ENCODE results near the gene PCK1. TPM values are rescaled to one million over a fixed set of nuclear protein-coding genes. Genes with fewer than 3 reads are reported as not detected.

Gene PCK1
- polyA plus RNA-seq, 1 experiment, result not detected

GRCh38 chr20:57592263-57593092, 31.6 kb downstream of the PCK1 start:
- no peak for DNase-seq (ENCODE audit: low read depth)
- Histone ChIP-seq H3K27me3 (ENCODE audit: control insufficient read depth, insufficient read depth, low read length) (no peaks in the 10 kb centered on the region), H3K4me3 (ENCODE audit: low read depth, low read length) (no peak overlapping the region), H3K36me3 (ENCODE audit: control insufficient read depth, insufficient read depth, low read length) (no peaks in the 10 kb centered on the region)
- no peak for TF ChIP-seq CTCF (IDR thresholded peaks at IDR 0.05; ENCODE audit: insufficient read depth, low read depth, low read length)
- CTCF ChIA-PET, result interaction anchor here (0.9 to 14.6 kb wide), 8 partner anchors 8 to 617 kb away, joined by 3 to 222 read pairs (median 8); no protein-coding TSS in a partner anchor
- POLR2A ChIA-PET, result no interaction called here

DNA sequence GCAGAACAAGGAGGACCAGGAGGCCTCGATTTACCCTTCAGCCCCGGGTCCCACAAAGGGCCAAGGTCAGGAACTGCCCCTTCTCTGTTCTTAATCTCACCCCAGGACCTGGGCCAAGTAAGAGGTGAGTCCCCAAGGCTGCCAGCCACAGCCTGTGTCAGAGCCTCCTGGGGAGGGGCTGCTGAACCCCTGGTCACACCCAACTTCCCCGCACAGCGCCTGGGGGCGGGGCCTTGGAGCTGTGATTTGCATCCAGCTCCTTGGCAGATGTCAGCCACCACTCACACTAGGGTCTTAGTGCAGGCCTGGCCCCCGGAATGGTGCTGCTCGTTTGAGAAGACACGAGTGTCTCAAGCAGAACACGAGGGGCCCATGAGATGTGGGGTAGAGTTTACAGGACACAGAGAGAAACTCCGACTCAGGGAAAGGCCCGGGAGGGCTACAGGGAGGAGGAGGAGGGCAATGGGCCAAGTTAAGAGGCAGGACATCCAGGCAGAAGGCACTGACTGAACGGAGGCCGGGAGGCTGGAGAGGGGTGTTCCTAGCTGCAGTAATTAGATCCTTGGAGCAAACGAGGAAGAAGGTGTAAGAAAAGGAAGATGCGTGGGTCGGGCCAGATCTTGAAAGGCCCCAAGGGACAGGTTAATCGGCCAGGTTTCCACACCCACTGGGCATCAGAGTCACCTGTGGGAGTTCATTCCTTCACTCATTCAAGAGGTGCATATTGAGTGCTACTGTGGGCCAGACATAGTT, 32.4 kb downstream of the PCK1 start:
- Histone ChIP-seq H3K36me3 (ENCODE audit: control insufficient read depth, insufficient read depth, low read length) (no peaks in the 10 kb centered on the region), H3K4me3 (ENCODE audit: low read depth, low read length) (no peak overlapping the region), H3K27me3 (ENCODE audit: control insufficient read depth, insufficient read depth, low read length) (no peaks in the 10 kb centered on the region; the same call in 1 of the 2 replicates)
- POLR2A ChIA-PET, result no interaction called here
- no peak for DNase-seq (ENCODE audit: low read depth)
- CTCF ChIA-PET, result interaction anchor here (0.9 to 14.6 kb wide), 9 partner anchors 9 to 616 kb away, joined by 3 to 222 read pairs (median 7); no protein-coding TSS in a partner anchor
- no peak for TF ChIP-seq CTCF (IDR thresholded peaks at IDR 0.05; ENCODE audit: insufficient read depth, low read depth, low read length)

- Histone ChIP-seq H3K4me3 (ENCODE audit: low read depth, low read length) (no peak overlapping the region), H3K27me3 (ENCODE audit: control insufficient read depth, insufficient read depth, low read length) (no peaks in the 10 kb centered on the region; the same call in none of the 2 replicates), H3K36me3 (ENCODE audit: control insufficient read depth, insufficient read depth, low read length) (no peaks in the 10 kb centered on the region)
- no peak for DNase-seq (ENCODE audit: low read depth)
- CTCF ChIA-PET, result interaction anchor here (0.9 to 14.6 kb wide), 13 partner anchors 12 to 625 kb away, joined by 3 to 222 read pairs (median 4); no protein-coding TSS in a partner anchor
- POLR2A ChIA-PET, result no interaction called here
- peak; percentile 83 for TF ChIP-seq CTCF (IDR thresholded peaks at IDR 0.05; ENCODE audit: insufficient read depth, low read depth, low read length)
Observed at GRCh38 chr20:57594092-57594951, 33.4 kb downstream of the PCK1 start.

GRCh38 chr20:57595041-57596030, 34.4 kb downstream of the PCK1 start:
- POLR2A ChIA-PET, result no interaction called here
- CTCF ChIA-PET, result interaction anchor here (0.5 to 14.6 kb wide), 32 partner anchors 9 to 624 kb away, joined by 3 to 222 read pairs (median 3); no protein-coding TSS in a partner anchor
- Histone ChIP-seq H3K27me3 (ENCODE audit: control insufficient read depth, insufficient read depth, low read length) (no peaks in the 10 kb centered on the region; the same call in none of the 2 replicates), H3K36me3 (ENCODE audit: control insufficient read depth, insufficient read depth, low read length) (no peaks in the 10 kb centered on the region), H3K4me3 (ENCODE audit: low read depth, low read length) (no peak overlapping the region)
- TF ChIP-seq CTCF (IDR thresholded peaks at IDR 0.05; ENCODE audit: insufficient read depth, low read depth, low read length), result no peak
- DNase-seq (ENCODE audit: low read depth), result no peak

Measured in BJ (cell line).